ENCODE data around the gene SLC6A8. TPM values are rescaled to one million over a fixed set of nuclear protein-coding genes. Genes with fewer than 3 reads are reported as not detected.
"Not testable (repeated sequence)": the region's sequence is repeated elsewhere in the genome, so short reads cannot be mapped to it uniquely, and the experiment has no call there.

Gene SLC6A8
- polyA plus RNA-seq, 6 donors from 2014 or later = 0.06 to 0.78 (median 0.23) TPM; not detected in 3

DNA sequence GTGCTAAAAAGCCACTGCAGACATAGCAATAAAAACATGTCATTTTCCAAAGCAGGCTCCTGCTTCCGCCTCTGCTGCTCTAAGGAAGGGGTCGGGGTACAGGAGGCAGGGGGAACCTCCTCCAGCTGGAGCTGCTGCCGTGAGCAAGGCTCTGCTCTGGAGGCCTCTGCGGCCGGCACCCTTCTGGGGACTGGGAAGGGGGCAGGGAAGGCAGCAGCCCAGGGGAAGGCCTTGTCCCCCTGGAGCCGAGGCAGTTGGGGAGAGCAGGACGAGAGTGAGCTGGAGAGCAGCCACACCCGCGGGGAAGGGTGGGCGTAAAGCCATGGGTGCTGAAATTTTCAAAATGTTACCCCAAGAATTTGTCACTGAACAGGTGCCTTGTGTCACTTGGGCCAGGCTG is 8.8 kb downstream of the SLC6A8 start:
- H3K4me1 Mint-ChIP-seq; H3K36me3 Mint-ChIP-seq; H3K27me3 Mint-ChIP-seq; ATAC-seq (ENCODE audit: low read depth in 2 of 2); DNase-seq; H3K4me3 Mint-ChIP-seq; H3K9me3 Mint-ChIP-seq: not testable (repeated sequence)
- peak overlapping the region in 1 of 6 donors; percentile 20 for H3K27ac Mint-ChIP-seq

DNA sequence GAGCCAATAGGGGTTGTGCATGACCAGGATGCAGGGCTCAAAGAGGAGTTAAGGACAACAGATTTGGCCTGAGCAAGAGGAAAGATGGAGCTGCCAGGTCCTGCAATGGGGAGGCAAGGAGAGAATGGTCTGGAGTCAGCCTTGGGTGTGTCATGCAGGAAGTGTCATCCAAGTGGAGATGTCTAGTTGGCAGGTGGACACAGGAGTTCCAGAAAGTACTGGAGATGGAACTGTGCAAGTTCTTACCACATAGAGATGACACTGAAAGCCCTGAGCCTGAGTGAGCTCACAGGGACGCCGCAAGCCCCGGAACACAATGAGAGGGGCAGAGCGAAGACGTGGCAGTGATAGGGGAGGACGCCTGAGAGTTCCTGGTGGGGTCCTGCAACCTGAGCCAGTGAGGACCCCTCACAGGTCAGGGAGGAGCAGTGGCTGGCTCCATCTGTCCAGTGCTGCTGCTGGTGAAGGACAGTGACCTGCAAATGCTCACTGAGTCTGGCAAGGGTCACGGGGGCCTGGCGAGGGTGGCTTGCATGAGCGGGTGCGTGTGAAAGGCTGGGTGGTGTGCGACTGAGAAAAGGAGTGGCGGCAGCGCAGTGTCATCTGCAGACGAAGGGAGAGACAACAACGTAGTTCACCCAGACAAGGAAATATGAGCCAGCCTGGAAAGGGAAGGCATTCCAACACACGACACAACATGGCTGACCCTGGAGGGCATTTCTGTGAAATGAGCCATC is 9.4 kb downstream of the SLC6A8 start:
- H3K4me1 Mint-ChIP-seq; ATAC-seq (ENCODE audit: low read depth in 2 of 2); H3K4me3 Mint-ChIP-seq; DNase-seq; H3K9me3 Mint-ChIP-seq; H3K27me3 Mint-ChIP-seq; H3K36me3 Mint-ChIP-seq: not testable (repeated sequence)
- peak overlapping the region in 2 of 6 donors; percentile 20 to 32 for H3K27ac Mint-ChIP-seq

DNA sequence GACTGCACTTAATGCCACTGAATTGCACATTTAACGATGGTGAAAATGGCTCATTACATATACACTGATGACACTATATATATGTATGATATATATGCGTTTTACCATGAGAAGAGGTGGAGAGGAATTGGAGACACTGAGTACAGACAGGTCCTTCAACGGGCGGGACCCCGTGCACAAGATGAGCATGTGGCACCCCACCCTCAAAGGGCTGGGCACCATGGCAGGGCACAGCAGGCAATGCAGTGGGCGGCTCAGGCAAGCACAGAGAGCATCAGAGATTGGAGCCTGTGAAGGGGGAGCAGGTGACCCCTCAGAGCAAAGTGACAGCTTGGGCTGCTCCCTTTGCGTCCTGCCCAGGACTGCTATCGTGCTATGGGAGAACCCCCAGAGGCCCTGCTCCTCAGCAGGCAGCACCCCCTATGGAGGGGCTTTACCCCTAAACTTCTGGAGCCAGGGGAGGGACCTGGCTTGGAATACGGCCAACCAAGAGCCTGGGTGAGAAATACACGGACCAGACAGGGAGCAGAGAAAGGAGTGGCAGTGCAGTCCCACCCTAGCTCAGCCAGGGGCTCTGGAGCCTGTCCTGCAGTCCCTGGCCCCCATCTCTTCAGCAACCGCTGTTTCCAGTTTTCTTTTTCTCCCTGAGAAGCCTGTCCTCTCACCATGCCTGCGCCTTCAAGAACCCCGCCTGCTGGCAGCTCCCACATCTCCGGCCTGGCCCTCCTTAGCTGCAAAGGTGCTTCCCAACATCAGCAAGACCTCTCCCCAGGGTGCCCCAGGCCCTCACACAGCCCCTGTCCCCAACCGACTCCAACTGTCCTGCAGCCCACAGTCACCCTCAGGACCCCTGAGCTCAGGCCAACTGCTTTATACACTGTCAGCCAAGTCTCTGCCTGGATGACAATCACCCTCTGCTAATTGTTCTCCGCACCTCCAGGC is 10.5 kb downstream of the SLC6A8 start:
- Mint-ChIP-seq H3K27ac (peak overlapping the region in 2 of 6 donors; percentile 39 to 61), H3K27me3 (no peaks in the 10 kb centered on the region), H3K9me3 (peaks cover 0 to 3% (median 0%) of the 10 kb centered on the region in 7 donors), H3K4me1 (no peaks in the 10 kb centered on the region), H3K4me3 (no peak overlapping the region), H3K36me3 (no peaks in the 10 kb centered on the region)
- DNase-seq = no peak
- no peak for ATAC-seq (ENCODE audit: low read depth in 2 of 2)

DNA sequence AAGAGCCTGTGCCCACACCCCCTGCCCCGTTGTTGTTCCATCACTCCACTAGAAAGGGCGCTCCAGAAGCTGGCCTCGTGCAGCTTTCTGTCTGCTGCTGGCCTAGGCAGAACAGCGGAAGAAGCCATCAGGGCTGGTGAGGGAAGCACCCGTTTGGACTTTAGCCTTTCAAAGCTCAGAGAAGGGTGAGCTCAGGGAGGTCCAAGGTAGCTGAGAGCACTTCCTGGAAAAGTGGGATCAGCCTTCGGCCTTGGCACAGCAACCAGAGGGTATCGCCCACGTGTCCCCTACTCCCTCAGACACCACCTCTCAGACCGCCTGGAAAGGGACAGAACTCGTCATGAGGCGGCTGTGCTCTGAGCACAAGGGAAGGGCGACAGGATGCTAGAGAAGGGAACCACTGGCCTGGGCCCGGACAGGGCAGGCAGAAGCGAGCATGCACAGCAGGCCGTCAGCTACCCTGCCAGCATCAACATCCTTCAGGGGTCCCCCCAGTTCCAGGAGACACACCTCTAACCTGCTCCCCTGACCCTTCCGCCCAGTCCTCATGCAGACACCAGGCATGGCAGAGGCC is 11.6 kb downstream of the SLC6A8 start:
- not testable (repeated sequence) for ATAC-seq (ENCODE audit: low read depth in 2 of 2); H3K9me3 Mint-ChIP-seq; H3K4me1 Mint-ChIP-seq; DNase-seq; H3K27ac Mint-ChIP-seq; H3K36me3 Mint-ChIP-seq; H3K4me3 Mint-ChIP-seq; H3K27me3 Mint-ChIP-seq

DNA sequence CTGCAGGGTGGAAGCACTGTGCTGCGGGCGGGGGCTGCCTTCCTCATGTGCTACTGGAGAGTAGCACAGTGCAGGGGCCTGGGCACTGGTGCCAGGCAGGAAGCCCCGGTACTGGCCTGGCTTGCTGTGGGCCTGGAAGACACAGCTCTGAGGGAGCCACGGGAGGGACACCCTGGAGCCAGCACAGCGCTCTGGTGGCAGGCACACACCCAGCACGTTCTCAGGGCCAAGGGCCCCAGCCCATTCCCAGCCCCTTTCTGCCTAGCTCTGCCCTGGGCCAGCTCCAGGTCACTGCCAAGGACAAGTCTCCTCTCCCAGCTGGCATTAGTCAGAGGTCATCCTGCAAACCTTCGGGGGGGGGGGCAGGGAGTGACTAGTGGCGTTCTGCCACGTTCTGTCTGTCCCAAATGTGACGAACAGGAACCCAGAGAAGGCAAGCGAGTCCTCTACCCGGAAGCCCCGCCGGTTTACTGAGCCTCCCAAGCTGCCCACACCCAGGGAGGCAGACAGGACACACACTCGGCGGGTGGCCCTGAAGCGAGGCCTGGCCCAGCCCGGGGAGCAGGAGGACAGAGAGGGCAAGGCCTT is 12.2 kb downstream of the SLC6A8 start:
- H3K27me3 Mint-ChIP-seq; H3K36me3 Mint-ChIP-seq; H3K9me3 Mint-ChIP-seq; ATAC-seq (ENCODE audit: low read depth in 2 of 2); H3K4me3 Mint-ChIP-seq; H3K4me1 Mint-ChIP-seq; DNase-seq; H3K27ac Mint-ChIP-seq: not testable (repeated sequence)

DNA sequence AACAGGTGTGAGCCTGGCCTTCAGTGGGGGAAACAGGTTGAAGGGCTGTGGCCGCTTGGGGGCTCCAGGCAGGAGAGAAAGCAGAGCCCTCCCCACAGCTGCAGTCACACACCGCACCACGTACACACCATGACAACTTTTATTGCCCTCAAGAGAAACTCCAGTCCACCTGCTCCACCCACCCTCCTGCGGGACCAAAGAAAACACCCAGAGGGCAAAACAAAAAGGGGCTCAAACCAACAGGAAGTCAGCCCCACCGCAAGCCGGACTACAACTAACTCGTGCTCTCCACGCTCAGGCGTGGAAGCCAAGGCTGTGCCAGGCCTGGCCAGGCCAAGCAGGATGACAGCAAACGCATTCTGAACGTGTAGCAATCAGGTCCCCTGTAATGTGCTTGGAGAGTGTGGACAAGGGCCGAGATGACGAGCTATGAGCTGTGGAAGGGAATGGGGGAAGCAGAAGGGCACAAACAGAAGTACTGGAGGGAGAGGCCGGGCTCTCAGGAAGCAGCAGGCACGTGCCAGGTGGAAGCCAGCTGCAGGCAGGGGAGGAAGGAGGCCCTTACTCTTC is 12.7 kb downstream of the SLC6A8 start:
- Mint-ChIP-seq H3K4me3 (no peak overlapping the region), H3K4me1 (no peaks in the 10 kb centered on the region), H3K27ac (peak overlapping the region in 1 of 6 donors; percentile 49), H3K9me3 (peaks cover 0 to 3% (median 0%) of the 10 kb centered on the region in 7 donors), H3K27me3 (no peaks in the 10 kb centered on the region), H3K36me3 (no peaks in the 10 kb centered on the region)
- no peak for ATAC-seq (ENCODE audit: low read depth in 2 of 2)
- no peak for DNase-seq

DNA sequence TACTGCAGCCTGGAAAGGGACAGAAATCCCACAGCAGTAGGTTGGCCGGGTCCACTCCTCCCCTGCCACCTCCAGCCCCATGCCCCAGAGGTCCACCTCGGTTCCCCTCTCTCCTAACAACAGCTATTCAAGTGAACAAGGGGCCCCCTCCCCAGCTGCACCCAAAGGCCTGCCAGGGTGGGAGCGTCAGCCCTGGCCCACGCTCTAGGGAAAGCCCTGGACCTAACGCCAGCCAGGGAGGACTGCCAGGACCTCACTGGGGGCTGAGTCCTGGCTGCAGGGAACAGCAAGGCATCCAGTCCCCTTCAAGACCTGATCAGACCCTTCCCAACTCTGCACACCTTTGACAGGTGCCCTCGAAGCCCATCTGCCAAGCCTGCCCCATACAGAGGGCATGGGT is 13.2 kb downstream of the SLC6A8 start:
- Mint-ChIP-seq H3K27me3 (no peaks in the 10 kb centered on the region), H3K27ac (no peak overlapping the region), H3K36me3 (no peaks in the 10 kb centered on the region), H3K4me3 (peak overlapping the region in 1 of 8 donors; percentile 72), H3K4me1 (no peaks in the 10 kb centered on the region), H3K9me3 (peaks cover 0 to 3% (median 0%) of the 10 kb centered on the region in 7 donors)
- DNase-seq = no peak
- ATAC-seq (ENCODE audit: low read depth in 2 of 2) = no peak

DNA sequence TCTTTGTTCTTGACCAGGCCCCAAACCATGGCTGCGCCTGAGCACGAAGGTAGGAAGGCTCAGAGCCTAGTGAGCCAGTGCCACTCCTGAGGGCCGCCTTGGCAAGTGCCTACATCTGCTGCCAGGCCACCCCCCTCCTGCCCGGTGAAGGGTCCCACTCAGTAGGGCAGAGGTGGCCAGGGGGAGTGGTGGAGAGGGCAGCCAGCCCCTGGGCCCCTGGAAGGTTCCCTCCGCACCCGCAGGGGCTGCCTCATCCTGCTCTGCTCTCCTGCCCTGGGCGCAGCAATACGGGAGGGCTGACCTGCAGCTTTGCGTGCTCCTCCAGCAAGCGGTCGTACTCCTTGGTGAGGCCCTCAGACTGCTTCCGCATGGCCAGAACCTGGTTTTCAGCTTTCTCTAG is 14.0 kb downstream of the SLC6A8 start:
- Mint-ChIP-seq H3K9me3 (peaks cover 0 to 3% (median 0%) of the 10 kb centered on the region in 7 donors), H3K36me3 (no peaks in the 10 kb centered on the region)
- ATAC-seq (ENCODE audit: low read depth in 2 of 2) = no peak

DNA sequence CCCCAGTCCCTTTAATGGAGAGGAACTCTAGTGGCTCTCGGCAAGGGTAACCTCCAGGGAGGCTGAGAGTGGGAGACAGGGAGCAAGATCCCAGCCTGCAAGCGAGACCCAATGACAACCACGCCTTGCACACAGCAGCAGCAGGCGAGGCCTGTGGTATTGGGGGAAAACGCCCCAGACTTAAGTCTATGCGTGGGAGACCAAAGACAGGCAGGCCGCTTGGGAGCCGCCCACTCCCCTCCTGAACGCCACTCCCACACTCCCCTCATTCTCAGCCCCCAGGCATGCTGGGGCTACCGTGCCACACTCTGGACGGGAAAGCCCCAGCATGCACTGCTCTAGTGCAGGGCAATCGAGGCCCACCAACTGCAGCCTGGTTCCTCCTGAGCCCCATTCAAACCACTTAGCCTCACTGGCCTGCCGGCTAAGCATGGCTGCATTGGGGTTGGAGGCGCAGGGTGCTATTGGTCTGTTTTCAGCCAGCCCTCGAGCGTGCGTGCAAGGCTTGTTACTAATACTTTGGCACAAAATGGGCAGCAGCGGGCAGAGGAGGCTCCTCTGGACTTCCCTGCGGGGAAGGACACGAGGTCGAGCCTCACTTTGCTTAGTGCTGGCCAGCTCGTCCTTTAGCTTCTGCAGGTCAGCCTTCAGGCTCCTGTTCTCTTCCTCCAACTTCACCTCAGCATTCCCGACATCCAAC is 14.8 kb downstream of the SLC6A8 start:
- DNase-seq (no peak), ATAC-seq (ENCODE audit: low read depth in 2 of 2) (no peak)
- Mint-ChIP-seq H3K27ac (no peak overlapping the region), H3K27me3 (peaks cover 0 to 9% (median 0%) of the 10 kb centered on the region in 3 donors), H3K4me3 (peak overlapping the region in 1 of 8 donors; percentile 60), H3K4me1 (peaks cover 4 to 10% (median 8%) of the 10 kb centered on the region in 3 donors), H3K36me3 (no peaks in the 10 kb centered on the region), H3K9me3 (no peaks in the 10 kb centered on the region)

More for the DNA sequence above, 14.0 kb downstream of the SLC6A8 start:
- peaks cover 0 to 7% (median 0%) of the 10 kb centered on the region in 3 donors for H3K27me3 Mint-ChIP-seq
- no peak overlapping the region for H3K4me3 Mint-ChIP-seq
- no peak overlapping the region for H3K27ac Mint-ChIP-seq
- no peak for DNase-seq
- peaks cover 4 to 7% (median 4%) of the 10 kb centered on the region in 3 donors for H3K4me1 Mint-ChIP-seq

DNA sequence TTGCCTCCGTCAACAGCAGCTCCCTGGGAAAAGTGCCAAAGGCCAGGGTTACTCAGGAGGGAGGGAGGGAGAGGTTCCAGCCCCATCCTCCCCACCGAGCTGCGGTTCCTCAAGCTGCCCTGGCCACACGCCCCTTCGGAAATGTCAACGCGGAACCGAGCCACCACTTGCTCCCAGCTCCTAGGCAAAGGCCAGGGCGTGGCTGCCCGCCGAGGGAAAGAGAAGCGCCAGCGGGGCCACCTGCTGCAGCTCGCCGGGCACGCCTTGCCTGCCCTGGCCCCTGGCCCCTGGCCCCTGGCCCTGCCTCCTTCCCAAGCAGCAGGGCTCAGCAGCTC is 15.3 kb downstream of the SLC6A8 start:
- ATAC-seq (ENCODE audit: low read depth in 2 of 2) = no peak
- no peaks in the 10 kb centered on the region for H3K9me3 Mint-ChIP-seq
- no peak overlapping the region for H3K27ac Mint-ChIP-seq
- H3K4me3 Mint-ChIP-seq = peak overlapping the region in 1 of 8 donors; percentile 60
- H3K4me1 Mint-ChIP-seq = peaks cover 5 to 10% (median 8%) of the 10 kb centered on the region in 3 donors
- H3K36me3 Mint-ChIP-seq = no peaks in the 10 kb centered on the region
- peaks cover 0 to 9% (median 0%) of the 10 kb centered on the region in 3 donors for H3K27me3 Mint-ChIP-seq
- no peak for DNase-seq

DNA sequence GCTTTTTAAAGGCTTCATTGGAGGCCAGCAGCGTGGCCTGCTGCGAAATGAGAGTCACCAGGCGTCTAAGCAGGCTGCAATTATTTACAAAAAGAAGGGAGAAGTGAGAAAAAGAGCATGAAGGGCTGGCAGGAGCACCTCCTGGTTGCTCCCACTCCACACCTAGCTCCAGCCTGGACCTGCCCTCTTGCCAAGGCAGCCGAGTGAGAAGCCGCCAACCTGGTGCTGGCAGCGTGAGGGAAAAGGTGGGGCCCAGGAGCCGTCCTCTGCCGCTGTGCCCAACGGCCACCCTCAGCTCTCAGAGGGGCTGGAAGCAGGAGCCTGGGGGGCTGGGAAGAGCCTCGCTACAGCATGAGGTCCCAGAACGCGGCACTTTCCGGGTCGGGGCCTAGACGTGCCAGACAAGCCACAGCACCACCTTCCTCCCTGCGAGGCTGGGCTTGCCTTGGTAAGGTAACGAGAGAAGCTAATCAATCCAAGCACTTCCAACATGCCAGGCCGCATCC is 16.3 kb downstream of the SLC6A8 start:
- no peak for ATAC-seq (ENCODE audit: low read depth in 2 of 2)
- no peak for DNase-seq
- Mint-ChIP-seq H3K4me3 (no peak overlapping the region), H3K9me3 (no peaks in the 10 kb centered on the region), H3K27me3 (peaks cover 0 to 9% (median 0%) of the 10 kb centered on the region in 3 donors), H3K4me1 (peaks cover 7 to 10% (median 8%) of the 10 kb centered on the region in 3 donors), H3K36me3 (no peaks in the 10 kb centered on the region), H3K27ac (no peak overlapping the region)

DNA sequence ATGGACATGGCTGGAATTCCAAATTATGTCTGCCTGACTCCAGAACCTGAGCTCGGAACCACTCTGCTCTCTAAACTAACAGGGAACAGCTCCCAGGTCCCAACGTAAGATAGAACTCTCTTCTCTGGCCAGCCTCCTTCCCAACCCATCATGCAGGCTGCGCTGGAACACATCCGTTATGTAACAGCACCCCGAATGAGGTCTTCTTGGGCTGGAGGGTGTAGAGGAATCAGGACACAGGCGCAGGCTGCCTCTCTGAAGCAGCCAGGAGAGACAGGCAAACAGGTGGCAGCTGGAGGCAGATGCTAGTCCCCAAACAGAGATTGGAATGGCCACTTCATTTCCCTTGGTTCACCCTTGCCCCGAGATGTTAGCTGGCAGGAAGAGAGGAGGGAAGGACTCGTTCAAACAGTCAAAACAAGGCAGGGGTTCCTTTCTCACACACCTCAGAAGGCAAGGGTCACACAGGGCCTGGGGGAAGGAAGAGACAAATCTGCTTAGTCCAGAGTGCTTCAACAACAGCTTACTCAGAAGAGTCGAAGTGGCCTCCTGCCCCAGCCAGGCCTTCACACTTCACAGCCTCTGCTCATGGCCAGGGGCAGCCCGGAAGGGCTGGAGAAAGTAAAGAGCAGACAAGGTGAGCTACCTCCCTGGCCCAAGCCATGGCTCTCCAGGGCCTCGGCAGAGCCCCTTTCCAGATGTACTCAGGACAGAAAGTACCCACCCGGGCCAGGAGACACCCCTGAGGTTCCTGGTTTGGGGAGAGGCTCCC is 17.1 kb downstream of the SLC6A8 start:
- not testable (repeated sequence) for DNase-seq; H3K4me3 Mint-ChIP-seq; H3K4me1 Mint-ChIP-seq; H3K36me3 Mint-ChIP-seq; H3K27ac Mint-ChIP-seq; ATAC-seq (ENCODE audit: low read depth in 2 of 2); H3K9me3 Mint-ChIP-seq; H3K27me3 Mint-ChIP-seq
